Kidney (tissue), 14 donors: ENCODE results near the gene ARHGAP26. TPM values are rescaled to one million over a fixed set of nuclear protein-coding genes. Genes with fewer than 3 reads are reported as not detected.

Experiments used
- DNase-seq, 5 donors: peaks; one replicate each; pipeline ENCODE4 v3.0.0-alpha.2; 2013 to 2020
- FAIRE-seq: peaks from 2 replicates; lab custom pipeline; 2012; peaks lifted over from hg19 to GRCh38; lab: Jason Lieb, UNC
- H3K27ac ChIP-seq, 2 donors: one replicate each; pipeline ENCODE4 v1.7.0; 2013; ENCODE audit warnings: low read depth in 2 of 2, low read length in 2 of 2, inconsistent platforms in 1 of 2
- H3K27me3 ChIP-seq: one replicate; pipeline ENCODE4 v1.7.1; 2013; ENCODE audit warnings: low read length, inconsistent platforms; ENCODE audit not compliant: control insufficient read depth, insufficient read depth
- H3K36me3 ChIP-seq, 3 donors: one replicate each; pipeline versions ENCODE4 v1.7.0 to v1.7.1; 2013; ENCODE audit warnings: low read length in 3 of 3, control low read depth in 1 of 3, inconsistent platforms in 1 of 3; ENCODE audit not compliant: insufficient read depth in 3 of 3, control insufficient read depth in 2 of 3
- H3K4me1 ChIP-seq, 3 donors: one replicate each; pipeline versions ENCODE4 v1.7.0 to v1.7.1; 2013; ENCODE audit warnings: low read length in 3 of 3, inconsistent platforms in 1 of 3, low read depth in 1 of 3; ENCODE audit not compliant: control insufficient read depth in 2 of 3, insufficient read depth in 2 of 3
- H3K4me3 ChIP-seq, 3 donors: one replicate each; pipeline versions ENCODE4 v1.7.0 to v1.8.1; 2013; ENCODE audit warnings: low read length in 3 of 3, control low read depth in 1 of 3, inconsistent platforms in 1 of 3
- H3K9ac ChIP-seq, 3 donors: one replicate each; pipeline versions ENCODE4 v1.7.0 to v1.7.1; 2013; ENCODE audit warnings: low read length in 3 of 3, control low read depth in 1 of 3, inconsistent platforms in 1 of 3
- H3K9me3 ChIP-seq, 3 donors: one replicate each; pipeline versions ENCODE4 v1.7.0 to v1.7.1; 2013; ENCODE audit warnings: low read length in 3 of 3, control low read depth in 1 of 3, inconsistent platforms in 1 of 3; ENCODE audit not compliant: control insufficient read depth in 2 of 3, insufficient read depth in 1 of 3
- intact Hi-C: fragments of 100-400 bp; cut with DNase I; formaldehyde crosslinking; loops from one replicate; pipeline ENCODE4 v1.11.1; 2022
- polyA plus RNA-seq: library from polyadenylated mRNA; stranded (reverse); fragments of 350-450 nt; fragmentation: Illumina TruSeq; extraction: RNeasy Lipid Tissue Mini Kit (QIAGEN cat#74804); gene quantifications from one replicate; pipeline ENCODE4 v1.2.3, GENCODE V29; 2014; ENCODE audit warnings: low read depth, low replicate concordance; ENCODE audit not compliant: insufficient read depth
- total RNA-seq: library from RNA; stranded (reverse); fragmentation: NEBNext Ultra II Directional; extraction: Animal tissue kit (Norgen Biotek cat#: 25700); gene quantifications from one replicate; pipeline ENCODE4 v1.2.1, GENCODE V29; 2021
- TF ChIP-seq, protein P1 (sequence below): IDR thresholded peaks from 3 replicates; pipeline ENCODE4 v1.5.1; 2012; ENCODE audit warnings: mild to moderate bottlenecking, moderate library complexity, borderline replicate concordance; ENCODE audit not compliant: insufficient read depth; ENCODE audit errors: extremely low read depth
- donor health status: control.
- donor health status: control.
- donor health status: control.
- donor health status: control.
- donor health status: control.
- donor health status: DM: yes; HTN: yes; CAD: no.
- donor health status: Normal renal cell carcinoma (clear cell type).

Gene ARHGAP26
- total and polyA plus RNA-seq, 2 donors from 2014 or later = 2.5 to 85.7 TPM

DNA sequence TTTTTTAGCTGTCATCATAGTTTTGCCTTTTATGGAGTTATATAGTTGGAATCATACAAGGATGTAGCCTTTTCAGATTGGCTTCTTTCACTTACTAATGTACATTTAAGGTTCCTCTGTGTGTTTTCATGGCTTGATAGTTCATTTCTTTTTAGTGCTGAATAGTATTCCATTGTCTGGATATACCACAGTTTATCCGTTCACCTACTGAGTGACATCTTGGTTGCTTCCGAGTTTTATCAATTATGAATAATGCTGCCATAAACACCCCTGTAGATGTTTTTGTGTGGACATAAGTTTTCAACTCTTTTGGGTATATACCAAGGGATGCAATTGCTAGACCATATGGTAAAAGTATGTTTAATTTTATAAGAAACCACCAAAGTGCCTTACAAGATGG, 497.0 kb downstream of the ARHGAP26 start:
- DNase-seq (no peak), FAIRE-seq (no peak)
- Histone ChIP-seq H3K9ac (no peak overlapping the region), H3K36me3 (no peaks in the 10 kb centered on the region), H3K27me3 (no peaks in the 10 kb centered on the region), H3K4me3 (no peak overlapping the region), H3K4me1 (no peaks in the 10 kb centered on the region), H3K27ac (no peak overlapping the region), H3K9me3 (no peaks in the 10 kb centered on the region)
- TF ChIP-seq, protein P1, sequence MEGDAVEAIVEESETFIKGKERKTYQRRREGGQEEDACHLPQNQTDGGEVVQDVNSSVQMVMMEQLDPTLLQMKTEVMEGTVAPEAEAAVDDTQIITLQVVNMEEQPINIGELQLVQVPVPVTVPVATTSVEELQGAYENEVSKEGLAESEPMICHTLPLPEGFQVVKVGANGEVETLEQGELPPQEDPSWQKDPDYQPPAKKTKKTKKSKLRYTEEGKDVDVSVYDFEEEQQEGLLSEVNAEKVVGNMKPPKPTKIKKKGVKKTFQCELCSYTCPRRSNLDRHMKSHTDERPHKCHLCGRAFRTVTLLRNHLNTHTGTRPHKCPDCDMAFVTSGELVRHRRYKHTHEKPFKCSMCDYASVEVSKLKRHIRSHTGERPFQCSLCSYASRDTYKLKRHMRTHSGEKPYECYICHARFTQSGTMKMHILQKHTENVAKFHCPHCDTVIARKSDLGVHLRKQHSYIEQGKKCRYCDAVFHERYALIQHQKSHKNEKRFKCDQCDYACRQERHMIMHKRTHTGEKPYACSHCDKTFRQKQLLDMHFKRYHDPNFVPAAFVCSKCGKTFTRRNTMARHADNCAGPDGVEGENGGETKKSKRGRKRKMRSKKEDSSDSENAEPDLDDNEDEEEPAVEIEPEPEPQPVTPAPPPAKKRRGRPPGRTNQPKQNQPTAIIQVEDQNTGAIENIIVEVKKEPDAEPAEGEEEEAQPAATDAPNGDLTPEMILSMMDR = no peak
- intact Hi-C loops = no loop called here

GRCh38 chr5:143268388-143268787, 498.2 kb downstream of the ARHGAP26 start:
- DNase-seq (no peak), FAIRE-seq (no peak)
- intact Hi-C loops = no loop called here
- Histone ChIP-seq H3K36me3 (no peaks in the 10 kb centered on the region), H3K27ac (no peak overlapping the region), H3K4me3 (no peak overlapping the region), H3K9me3 (no peaks in the 10 kb centered on the region), H3K9ac (no peak overlapping the region), H3K4me1 (no peaks in the 10 kb centered on the region), H3K27me3 (no peaks in the 10 kb centered on the region)
- TF ChIP-seq, protein P1 = no peak

DNA sequence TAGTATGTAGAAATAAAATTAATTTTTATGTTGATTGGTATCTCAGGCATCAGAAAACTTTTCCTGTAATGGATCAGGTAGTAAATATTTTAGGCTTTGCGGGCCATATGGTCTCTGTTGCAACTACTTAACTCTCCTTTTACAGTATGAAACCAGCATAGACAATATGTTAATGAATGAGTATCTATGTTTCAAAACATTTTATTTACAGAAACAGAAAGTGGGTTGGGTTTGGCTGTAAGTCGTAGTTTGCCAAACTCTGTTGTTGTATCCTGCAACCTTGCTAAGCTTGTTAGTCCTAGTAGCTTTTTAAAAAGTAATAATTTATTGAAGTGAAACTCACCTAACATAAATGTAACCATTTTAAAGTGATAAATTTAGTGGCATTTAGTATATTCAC, 501.3 kb downstream of the ARHGAP26 start:
- Histone ChIP-seq H3K9me3 (no peaks in the 10 kb centered on the region), H3K9ac (no peak overlapping the region), H3K27ac (no peak overlapping the region), H3K4me1 (no peaks in the 10 kb centered on the region), H3K4me3 (no peak overlapping the region), H3K27me3 (no peaks in the 10 kb centered on the region), H3K36me3 (no peaks in the 10 kb centered on the region)
- FAIRE-seq (no peak), DNase-seq (no peak)
- intact Hi-C loops = no loop called here
- TF ChIP-seq, protein P1 = no peak

DNA sequence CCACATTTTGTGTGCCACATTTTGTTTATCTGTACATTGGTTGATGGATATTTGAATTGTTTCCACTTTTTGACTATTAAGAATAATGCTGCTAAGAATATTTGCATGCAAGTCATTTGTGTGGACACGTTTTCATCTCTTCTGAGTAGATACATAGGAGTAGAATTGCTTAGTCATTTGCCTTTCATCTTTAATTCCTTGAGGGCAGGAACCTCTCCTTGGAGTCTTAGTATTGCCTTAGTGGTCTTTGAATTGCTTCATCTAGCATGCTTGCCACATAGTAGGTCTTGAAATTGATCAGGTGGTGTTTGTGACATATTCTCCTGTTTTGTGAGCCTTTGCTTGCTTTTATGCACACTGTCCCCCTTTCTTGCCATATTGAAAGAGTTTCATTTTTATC, 504.8 kb downstream of the ARHGAP26 start:
- Histone ChIP-seq H3K36me3 (no peaks in the 10 kb centered on the region), H3K9ac (no peak overlapping the region), H3K27ac (no peak overlapping the region), H3K4me1 (no peaks in the 10 kb centered on the region), H3K4me3 (no peak overlapping the region), H3K27me3 (no peaks in the 10 kb centered on the region), H3K9me3 (no peaks in the 10 kb centered on the region)
- intact Hi-C loops = no loop called here
- no peak for DNase-seq
- no peak for FAIRE-seq
- TF ChIP-seq, protein P1 = no peak
